Subcutaneous adipose tissue (tissue), 4 donors: ENCODE measurements around the gene ABCA9. TPM values are rescaled to one million over a fixed set of nuclear protein-coding genes. Genes with fewer than 3 reads are reported as not detected.

Source experiments
- CTCF ChIP-seq: fragments of 450-650 bp; IDR thresholded peaks from one replicate; pipeline ENCODE4 v1.5.1; 2016; ENCODE audit warnings: low read depth, mild to moderate bottlenecking, control low read depth, antibody characterized with exemption, moderate library complexity
- total RNA-seq, 4 donors: library from RNA; depleted of rRNA; stranded (reverse); fragments of >200 nt; gene quantifications; one replicate each; pipeline ENCODE4 v1.1.0, GENCODE V29; 2016

Gene ABCA9
- total RNA-seq, 4 donors from 2014 or later: 85.8 to 124 (median 98.8) TPM

GRCh38 chr17:69043098-69043734 is 17.5 kb downstream of the ABCA9 start:
- no peak for TF ChIP-seq CTCF

GRCh38 chr17:69042308-69042707 is 18.4 kb downstream of the ABCA9 start:
- no peak for TF ChIP-seq CTCF

- TF ChIP-seq CTCF: no peak
Observed at GRCh38 chr17:69031839-69032238, 28.9 kb downstream of the ABCA9 start.

GRCh38 chr17:69030169-69030568 is 30.6 kb downstream of the ABCA9 start:
- no peak for TF ChIP-seq CTCF

GRCh38 chr17:69018687-69019086 is 42.0 kb downstream of the ABCA9 start:
- no peak for TF ChIP-seq CTCF

- no peak for TF ChIP-seq CTCF
Observed at GRCh38 chr17:69018022-69018615, 42.6 kb downstream of the ABCA9 start.

- no peak for TF ChIP-seq CTCF
Observed at GRCh38 chr17:69015631-69016030, 45.1 kb downstream of the ABCA9 start.
